Trophoblast cell (in vitro differentiated cells and primary cell): ENCODE results near the gene PRPF31.
A peak's percentile ranks its signal among the peaks of the same experiment; 100 is the strongest.

Experiments used
- DNase-seq, 2 donors: peaks; one replicate each; pipeline ENCODE4 v3.0.0-alpha.2; 2016
- H2AFZ ChIP-seq: 2 replicates; pipeline ENCODE4 v1.6.1; 2013; ENCODE audit warnings: low read length, moderate library complexity, mild to moderate bottlenecking; ENCODE audit not compliant: insufficient read depth, poor library complexity
- H2AK5ac ChIP-seq: 2 replicates; pipeline ENCODE4 v1.6.1; 2013; ENCODE audit warnings: mild to moderate bottlenecking, low read length
- H2BK120ac ChIP-seq: 2 replicates; pipeline ENCODE4 v1.6.1; 2013; ENCODE audit warnings: low read length, mild to moderate bottlenecking, moderate library complexity; ENCODE audit not compliant: insufficient read depth, poor library complexity
- H2BK12ac ChIP-seq: 2 replicates; pipeline ENCODE4 v1.6.1; 2013; ENCODE audit warnings: mild to moderate bottlenecking, low read length, moderate library complexity
- H2BK5ac ChIP-seq: 2 replicates; pipeline ENCODE4 v1.6.1; 2013; ENCODE audit warnings: low read length, low read depth, moderate library complexity, mild to moderate bottlenecking; ENCODE audit not compliant: poor library complexity
- H3K14ac ChIP-seq: 2 replicates; pipeline ENCODE4 v1.6.1; 2013; ENCODE audit warnings: mild to moderate bottlenecking, low read length
- H3K18ac ChIP-seq: 2 replicates; pipeline ENCODE4 v1.6.1; 2013; ENCODE audit warnings: mild to moderate bottlenecking, low read length
- H3K23ac ChIP-seq: 2 replicates; pipeline ENCODE4 v1.6.1; 2013; ENCODE audit warnings: low read length
- H3K27ac ChIP-seq: 2 replicates; pipeline ENCODE4 v1.5.1; 2013; ENCODE audit warnings: low read depth, mild to moderate bottlenecking, inconsistent platforms, low read length, moderate library complexity
- H3K27me3 ChIP-seq: 2 replicates; pipeline ENCODE4 v1.6.1; 2013; ENCODE audit warnings: inconsistent platforms, mild to moderate bottlenecking, low read length, moderate library complexity; ENCODE audit not compliant: insufficient read depth
- H3K36me3 ChIP-seq, 2 experiments: 1 replicate in 1 of 2; 2 replicates in 1 of 2; pipeline ENCODE4 v1.6.1; 2013; ENCODE audit warnings: low read length in 2 of 2, mild to moderate bottlenecking in 2 of 2, moderate library complexity in 1 of 2; ENCODE audit not compliant: insufficient read depth in 2 of 2, control insufficient read depth in 1 of 2
- H3K4ac ChIP-seq: 2 replicates; pipeline ENCODE4 v1.6.1; 2013; ENCODE audit warnings: low read depth, mild to moderate bottlenecking, low read length, moderate library complexity
- H3K4me1 ChIP-seq, 2 experiments: 1 replicate in 1 of 2; 2 replicates in 1 of 2; pipeline ENCODE4 v1.6.1; 2013; ENCODE audit warnings: low read length in 2 of 2, mild to moderate bottlenecking in 2 of 2, moderate library complexity in 1 of 2; ENCODE audit not compliant: insufficient read depth in 2 of 2, control insufficient read depth in 1 of 2
- H3K4me2 ChIP-seq: 2 replicates; pipeline ENCODE4 v1.6.1; 2013; ENCODE audit warnings: inconsistent platforms, mild to moderate bottlenecking, low read length, moderate library complexity
- H3K4me3 ChIP-seq: 2 replicates; pipeline ENCODE4 v1.5.1; 2013; ENCODE audit warnings: mild to moderate bottlenecking, low read depth, low read length, inconsistent platforms
- H3K79me1 ChIP-seq: one replicate; pipeline ENCODE4 v1.6.1; 2013; ENCODE audit warnings: low read length
- H3K79me2 ChIP-seq: 2 replicates; pipeline ENCODE4 v1.6.1; 2013; ENCODE audit warnings: low read length, mild to moderate bottlenecking; ENCODE audit not compliant: control insufficient read depth, insufficient read depth, poor library complexity
- H3K9ac ChIP-seq: 2 replicates; pipeline ENCODE4 v1.6.1; 2013; ENCODE audit warnings: mild to moderate bottlenecking, low read length
- H3K9me3 ChIP-seq: 2 replicates; pipeline ENCODE4 v1.6.1; 2013; ENCODE audit warnings: low read depth, mild to moderate bottlenecking, control low read depth, inconsistent platforms, low read length; ENCODE audit not compliant: insufficient read depth
- H4K12ac ChIP-seq: 2 replicates; pipeline ENCODE4 v1.6.1; 2013; ENCODE audit warnings: low read depth, mild to moderate bottlenecking, low read length, moderate library complexity
- H4K8ac ChIP-seq: 2 replicates; pipeline ENCODE4 v1.6.1; 2013; ENCODE audit warnings: low read depth, mild to moderate bottlenecking, low read length, moderate library complexity
- H4K91ac ChIP-seq: one replicate; pipeline ENCODE4 v1.6.1; 2013; ENCODE audit warnings: low read depth, mild to moderate bottlenecking, low read length, moderate library complexity
- WGBS: extraction: QIAGEN DNeasy Blood & Tissue Kit; methylation state at CpG from one replicate; pipeline ENCODE4 v1.1.7; 2013; ENCODE audit warnings: missing lambda C conversion rate; ENCODE audit not compliant: insufficient read length, insufficient coverage; ENCODE audit errors: extremely low coverage; 5-methylcytosine and 5-hydroxymethylcytosine counted together

The PRPF31 gene

DNA sequence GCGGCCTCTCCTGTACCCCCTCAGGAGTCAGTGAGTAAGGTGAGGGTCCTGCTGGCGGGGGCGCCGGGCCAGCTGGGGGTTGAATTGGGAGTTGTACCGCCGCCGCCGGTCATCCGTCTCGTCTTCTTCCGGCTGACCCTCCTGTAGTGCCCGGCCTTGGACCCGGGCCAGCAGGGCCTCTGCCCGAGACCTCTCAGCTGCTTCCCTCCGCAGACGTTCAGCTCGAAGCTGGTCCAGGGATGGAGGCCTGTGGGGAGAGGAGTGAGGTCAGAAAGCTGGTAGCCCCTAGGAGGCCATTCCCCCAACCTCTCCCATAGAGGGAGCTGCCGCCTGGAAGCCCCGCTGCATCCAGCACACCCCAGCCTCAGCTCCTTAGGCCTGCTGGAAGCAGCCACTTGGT, 40.1 kb downstream of the PRPF31 start:
- Histone ChIP-seq H3K4ac (no peak overlapping the region), H3K79me1 (peaks cover 6% of the 10 kb centered on the region), H3K79me2 (peaks cover 5% of the 10 kb centered on the region), H3K9ac (no peak overlapping the region), H3K4me3 (no peak overlapping the region), H3K27me3 (no peaks in the 10 kb centered on the region), H3K14ac (no peak overlapping the region), H3K23ac (no peak overlapping the region), H3K4me2 (no peak overlapping the region), H3K27ac (no peak overlapping the region), H2AK5ac (no peak overlapping the region), H2BK5ac (no peak overlapping the region), H2BK12ac (no peak overlapping the region), H4K8ac (no peak overlapping the region), H4K12ac (no peak overlapping the region), H2AFZ (no peak overlapping the region), H2BK120ac (no peak overlapping the region), H3K18ac (no peak overlapping the region), H4K91ac (no peak overlapping the region), H3K4me1 (peaks cover 3 to 14% of the 10 kb centered on the region in 2 experiments), H3K9me3 (peaks cover 1% of the 10 kb centered on the region), H3K36me3 (peaks cover 64 to 68% of the 10 kb centered on the region in 2 experiments)
- no CpG with 5 or more reads among the region's 19 CpGs for WGBS
- no peak for DNase-seq

DNA sequence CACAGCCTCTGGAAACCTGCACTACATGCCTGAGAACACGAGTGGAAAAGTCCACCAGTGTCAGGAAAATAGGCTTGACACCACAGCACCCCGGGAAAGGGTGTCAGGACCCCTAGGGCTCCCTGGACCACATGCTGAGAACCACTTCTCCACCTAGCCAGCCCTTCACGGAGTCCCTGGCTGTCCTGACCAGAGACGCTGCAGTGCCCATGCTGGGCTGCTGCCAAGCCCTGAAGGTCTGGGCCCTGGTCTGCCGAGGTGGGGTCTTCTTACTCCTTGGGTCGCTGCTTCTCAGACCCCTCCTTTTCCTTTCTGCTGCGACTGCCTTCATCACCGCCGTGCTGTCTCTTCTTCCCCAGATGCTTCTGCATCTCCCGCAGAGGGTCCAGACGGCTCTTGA, 40.9 kb downstream of the PRPF31 start:
- peaks cover 1% of the 10 kb centered on the region for H3K9me3 ChIP-seq

DNA sequence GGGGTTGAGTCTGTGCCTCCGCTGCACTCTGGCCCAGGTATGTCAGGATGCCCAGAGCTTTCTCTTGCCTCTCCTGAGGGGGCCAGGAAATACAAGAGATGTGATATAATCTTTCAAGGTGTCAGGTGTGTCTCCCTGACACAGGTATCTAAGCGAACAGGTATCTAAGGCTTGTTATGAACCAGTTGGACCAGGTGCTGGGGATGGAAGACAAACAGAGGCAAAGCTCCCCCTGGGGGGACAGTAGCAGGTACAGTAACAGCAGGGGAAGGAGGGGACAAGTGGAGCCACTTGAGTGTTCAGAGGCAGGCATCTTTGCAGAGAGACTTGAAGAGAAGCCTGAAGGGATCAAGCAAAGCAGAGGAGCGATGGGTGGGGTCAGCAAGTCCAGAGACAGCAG, 41.4 kb downstream of the PRPF31 start:
- no peak overlapping the region for H3K4me2 ChIP-seq
- no peak overlapping the region for H3K27ac ChIP-seq
- no peak overlapping the region for H4K12ac ChIP-seq
- H2BK5ac ChIP-seq: no peak overlapping the region
- no peak overlapping the region for H3K9ac ChIP-seq
- H4K8ac ChIP-seq: no peak overlapping the region
- H2AFZ ChIP-seq: no peak overlapping the region
- H3K14ac ChIP-seq: no peak overlapping the region
- H3K18ac ChIP-seq: no peak overlapping the region
- no peak for DNase-seq
- no peak overlapping the region for H3K4ac ChIP-seq
- peaks cover 5 to 20% of the 10 kb centered on the region in 2 experiments for H3K4me1 ChIP-seq
- WGBS: no CpG with 5 or more reads among the region's 3 CpGs
- H3K27me3 ChIP-seq: no peaks in the 10 kb centered on the region
- no peaks in the 10 kb centered on the region for H3K9me3 ChIP-seq
- H3K79me2 ChIP-seq: peaks cover 6% of the 10 kb centered on the region
- no peak overlapping the region for H4K91ac ChIP-seq
- H3K36me3 ChIP-seq: peaks cover 53 to 57% of the 10 kb centered on the region in 2 experiments
- H2BK12ac ChIP-seq: no peak overlapping the region
- no peak overlapping the region for H2BK120ac ChIP-seq
- H3K79me1 ChIP-seq: peaks cover 6% of the 10 kb centered on the region
- no peak overlapping the region for H3K23ac ChIP-seq
- H3K4me3 ChIP-seq: no peak overlapping the region
- H2AK5ac ChIP-seq: no peak overlapping the region

More for the DNA sequence above, 40.9 kb downstream of the PRPF31 start:
- H4K12ac ChIP-seq: no peak overlapping the region
- no peak overlapping the region for H4K8ac ChIP-seq
- H3K4me3 ChIP-seq: no peak overlapping the region
- no peak overlapping the region for H3K14ac ChIP-seq
- no peak overlapping the region for H3K23ac ChIP-seq
- peaks cover 57 to 61% of the 10 kb centered on the region in 2 experiments for H3K36me3 ChIP-seq
- DNase-seq: no peak
- peaks cover 5 to 18% of the 10 kb centered on the region in 2 experiments for H3K4me1 ChIP-seq
- no CpG with 5 or more reads among the region's 11 CpGs for WGBS
- no peak overlapping the region for H2BK120ac ChIP-seq
- H3K9ac ChIP-seq: no peak overlapping the region
- H2AFZ ChIP-seq: no peak overlapping the region
- H3K27me3 ChIP-seq: no peaks in the 10 kb centered on the region
- no peak overlapping the region for H2BK12ac ChIP-seq
- H4K91ac ChIP-seq: no peak overlapping the region
- no peak overlapping the region for H2BK5ac ChIP-seq
- H3K79me2 ChIP-seq: peaks cover 6% of the 10 kb centered on the region
- H3K4me2 ChIP-seq: no peak overlapping the region
- H3K27ac ChIP-seq: no peak overlapping the region
- no peak overlapping the region for H3K18ac ChIP-seq
- peaks cover 6% of the 10 kb centered on the region for H3K79me1 ChIP-seq
- H2AK5ac ChIP-seq: no peak overlapping the region
- H3K4ac ChIP-seq: no peak overlapping the region

DNA sequence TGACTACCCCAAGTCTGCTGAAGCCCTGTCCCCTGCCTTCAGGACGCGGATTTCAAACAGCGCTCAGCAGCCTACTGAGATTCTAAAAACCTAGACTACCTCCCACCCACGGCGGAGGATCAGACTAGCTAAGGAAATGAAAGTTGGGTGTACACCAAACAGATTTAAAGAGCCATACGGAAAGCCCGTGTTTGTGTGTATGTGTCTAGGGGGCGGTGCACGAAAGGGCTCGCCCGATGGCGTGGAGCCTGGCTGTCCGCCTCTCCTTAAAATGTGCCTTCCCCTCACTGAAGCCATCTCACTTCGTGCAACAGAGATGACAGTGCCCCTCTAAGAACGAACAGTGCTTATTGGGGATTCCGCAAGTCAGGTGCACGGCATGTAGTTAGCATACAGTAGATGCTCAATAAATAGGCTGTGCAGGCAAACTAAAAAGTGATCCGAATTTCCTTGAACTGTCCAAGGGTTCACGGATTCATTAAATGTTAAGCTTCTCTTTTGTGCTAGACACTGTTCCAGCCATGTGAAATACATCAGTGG, 43.3 kb downstream of the PRPF31 start:
- peaks cover 6% of the 10 kb centered on the region for H3K79me2 ChIP-seq
- peaks cover 33 to 37% of the 10 kb centered on the region in 2 experiments for H3K36me3 ChIP-seq
- no peak overlapping the region for H3K4ac ChIP-seq
- H4K91ac ChIP-seq: peak overlapping the region; percentile 17
- no peaks in the 10 kb centered on the region for H3K27me3 ChIP-seq
- no peak overlapping the region for H2AFZ ChIP-seq
- no peak overlapping the region for H2BK5ac ChIP-seq
- peaks cover 6% of the 10 kb centered on the region for H3K79me1 ChIP-seq
- H3K9me3 ChIP-seq: no peaks in the 10 kb centered on the region
- peak overlapping the region; percentile 43 for H4K12ac ChIP-seq
- peak overlapping the region; percentile 95 for H3K4me3 ChIP-seq
- no peak overlapping the region for H2BK120ac ChIP-seq
- H2BK12ac ChIP-seq: no peak overlapping the region
- peak in 1 of 2 donors; percentile 33 for DNase-seq
- peak overlapping the region; percentile 92 for H3K4me2 ChIP-seq
- H3K23ac ChIP-seq: no peak overlapping the region
- H4K8ac ChIP-seq: peak overlapping the region; percentile 72
- H3K4me1 ChIP-seq: peaks cover 5 to 23% of the 10 kb centered on the region in 2 experiments
- H3K18ac ChIP-seq: no peak overlapping the region
- no CpG with 5 or more reads among the region's 19 CpGs for WGBS
- H3K27ac ChIP-seq: peak overlapping the region; percentile 88
- H3K14ac ChIP-seq: no peak overlapping the region
- peak overlapping the region; percentile 70 for H3K9ac ChIP-seq
- no peak overlapping the region for H2AK5ac ChIP-seq
